Stimulated activated CD4-positive, alpha-beta T cell treated with anti-CD3 and anti-CD28 coated beads, Interleukin-2, amount 100 ng/mL, for 24 hours (primary cell): ENCODE data around the gene ATP6V1E1.

Source experiments
- DNase-seq, 2 donors: peaks; one replicate each; pipeline ENCODE4 v3.0.0-alpha.2; 2020

The ATP6V1E1 gene

GRCh38 chr22:17633217-17633997 lies 4.9 kb upstream of the ATP6V1E1 start:
- DNase-seq: no peak

- no peak for DNase-seq
Observed at GRCh38 chr22:17631076-17631565, 2.6 kb upstream of the ATP6V1E1 start.

- no peak for DNase-seq
Observed at GRCh38 chr22:17629641-17630040, 1.1 kb upstream of the ATP6V1E1 start.

GRCh38 chr22:17629173-17629489 lies 582 bp upstream of the ATP6V1E1 start:
- no peak for DNase-seq

GRCh38 chr22:17627961-17628405 lies 566 bp downstream of the ATP6V1E1 start:
- no peak for DNase-seq

GRCh38 chr22:17613280-17613679 lies 15.3 kb downstream of the ATP6V1E1 start:
- DNase-seq: no peak

GRCh38 chr22:17612057-17612456 lies 16.5 kb downstream of the ATP6V1E1 start:
- DNase-seq: no peak

GRCh38 chr22:17607891-17608521 lies 20.5 kb downstream of the ATP6V1E1 start:
- no peak for DNase-seq

GRCh38 chr22:17606496-17606895 lies 22.1 kb downstream of the ATP6V1E1 start:
- no peak for DNase-seq

- DNase-seq: no peak
Observed at GRCh38 chr22:17603668-17604067, 24.9 kb downstream of the ATP6V1E1 start.

GRCh38 chr22:17601031-17601430 lies 27.5 kb downstream of the ATP6V1E1 start:
- no peak for DNase-seq

GRCh38 chr22:17598318-17598717 lies 30.2 kb downstream of the ATP6V1E1 start:
- no peak for DNase-seq

- no peak for DNase-seq
Observed at GRCh38 chr22:17597217-17597616, 31.3 kb downstream of the ATP6V1E1 start.

GRCh38 chr22:17596226-17596625 lies 32.3 kb downstream of the ATP6V1E1 start:
- no peak for DNase-seq

- DNase-seq: no peak
Observed at GRCh38 chr22:17592201-17592600, 36.3 kb downstream of the ATP6V1E1 start.

GRCh38 chr22:17590586-17590985 lies 38.0 kb downstream of the ATP6V1E1 start:
- DNase-seq: no peak

- no peak for DNase-seq
Observed at GRCh38 chr22:17589810-17590375, 38.7 kb downstream of the ATP6V1E1 start.

GRCh38 chr22:17588606-17589005 lies 39.9 kb downstream of the ATP6V1E1 start:
- no peak for DNase-seq

GRCh38 chr22:17587629-17588028 lies 40.9 kb downstream of the ATP6V1E1 start:
- DNase-seq: no peak

- DNase-seq: no peak
Observed at GRCh38 chr22:17586831-17587440, 41.6 kb downstream of the ATP6V1E1 start.

- DNase-seq: no peak
Observed at GRCh38 chr22:17583151-17583550, 45.4 kb downstream of the ATP6V1E1 start.

GRCh38 chr22:17581631-17582030 lies 46.9 kb downstream of the ATP6V1E1 start:
- DNase-seq: no peak

- no peak for DNase-seq
Observed at GRCh38 chr22:17581056-17581455, 47.5 kb downstream of the ATP6V1E1 start.
